Activated B cell treated with CpG ODN at 0.5 μM for 24 hours (primary cell): ENCODE results near the gene OBP2B. TPM values are rescaled to one million over a fixed set of nuclear protein-coding genes. Genes with fewer than 3 reads are reported as not detected.
"Not testable (repeated sequence)": the region's sequence is repeated elsewhere in the genome, so short reads cannot be mapped to it uniquely, and the experiment has no call there.

ENCODE experiments used
- ATAC-seq: fragments of 200-7000 bp; cut with Tn5 transposase; one replicate; pipeline ENCODE4 v1.10.0; 2021; ENCODE audit warnings: low read depth, mild to moderate bottlenecking, moderate library complexity
- CTCF ChIA-PET: fragments of 350-600 bp; sonication (Branson Sonifier 250); formaldehyde crosslinking; loops from one replicate; lab custom pipeline; 2021; ENCODE audit warnings: antibody characterized with exemption; lab: Charles Lee
- POLR2A ChIA-PET: fragments of 350-600 bp; sonication (Branson Sonifier 250); formaldehyde crosslinking; loops from one replicate; lab custom pipeline; 2021; ENCODE audit warnings: antibody characterized with exemption; lab: Charles Lee
- DNase-seq: peaks from one replicate; pipeline ENCODE4 v3.0.0; 2022
- H3K27ac Mint-ChIP-seq: one replicate; pipeline ENCODE4 v1.8.0; 2020; ENCODE audit warnings: mixed read lengths
- H3K27me3 Mint-ChIP-seq: one replicate; pipeline ENCODE4 v1.8.0; 2021; ENCODE audit warnings: mixed read lengths
- H3K36me3 Mint-ChIP-seq: one replicate; pipeline ENCODE4 v1.8.0; 2021; ENCODE audit warnings: low read depth, mixed read lengths
- H3K4me1 Mint-ChIP-seq: one replicate; pipeline ENCODE4 v1.8.0; 2021; ENCODE audit warnings: mixed read lengths
- H3K4me3 Mint-ChIP-seq: one replicate; pipeline ENCODE4 v1.8.0; 2020; ENCODE audit warnings: mild to moderate bottlenecking, mixed read lengths
- H3K9me3 Mint-ChIP-seq: one replicate; pipeline ENCODE4 v1.8.0; 2020; ENCODE audit warnings: mixed read lengths
- intact Hi-C: fragments of 100-400 bp; cut with micrococcal nuclease; formaldehyde crosslinking; loops from one replicate; pipeline ENCODE4 v1.15.1; 2024
- total RNA-seq: library from RNA; stranded (reverse); gene quantifications from 2 replicates; pipeline ENCODE4 v1.2.3, GENCODE V29; 2022
- TF ChIP-seq, protein P1 (sequence below): fragments of 200-600 bp; IDR thresholded peaks from one replicate; pipeline ENCODE4 v1.8.0; 2022; ENCODE audit warnings: antibody characterized with exemption, mild to moderate bottlenecking

Gene OBP2B
- total RNA-seq, 1 donor from 2014 or later, result not detected

DNA sequence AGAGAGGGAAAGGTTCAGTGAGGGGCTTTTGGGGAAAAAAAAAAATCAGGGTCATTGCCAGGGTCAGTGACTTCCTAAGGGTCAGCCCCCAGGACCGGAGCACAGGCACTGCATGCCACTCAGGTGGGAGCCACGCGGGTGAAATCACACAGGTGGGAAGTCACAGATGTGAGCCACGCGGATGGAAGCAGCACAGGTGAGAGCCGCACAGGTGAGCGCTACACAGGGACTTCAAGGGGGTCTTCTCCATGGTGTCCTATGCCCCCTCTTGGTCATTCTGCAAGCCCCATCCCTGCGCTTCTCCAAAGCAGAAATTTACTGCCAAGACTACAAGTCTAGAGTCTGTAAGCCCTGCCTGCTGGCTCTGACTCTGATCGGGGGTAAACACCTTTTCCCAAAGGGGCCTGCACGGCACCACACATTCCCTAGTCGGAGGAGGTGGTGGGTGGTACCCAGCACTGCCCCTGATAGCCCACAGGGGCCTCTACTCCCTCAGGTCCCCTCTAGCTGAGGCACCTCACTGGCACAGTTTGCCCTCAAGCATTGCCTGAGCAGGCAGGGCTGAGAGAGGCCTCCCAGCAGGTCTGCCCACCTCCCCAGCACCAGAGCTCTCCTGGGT, 18.3 kb upstream of the OBP2B start:
- ATAC-seq, result no peak
- ChIA-PET CTCF (no interaction called here), POLR2A (no interaction called here)
- no peaks in the 10 kb centered on the region for H3K9me3 Mint-ChIP-seq
- TF ChIP-seq, protein P1, sequence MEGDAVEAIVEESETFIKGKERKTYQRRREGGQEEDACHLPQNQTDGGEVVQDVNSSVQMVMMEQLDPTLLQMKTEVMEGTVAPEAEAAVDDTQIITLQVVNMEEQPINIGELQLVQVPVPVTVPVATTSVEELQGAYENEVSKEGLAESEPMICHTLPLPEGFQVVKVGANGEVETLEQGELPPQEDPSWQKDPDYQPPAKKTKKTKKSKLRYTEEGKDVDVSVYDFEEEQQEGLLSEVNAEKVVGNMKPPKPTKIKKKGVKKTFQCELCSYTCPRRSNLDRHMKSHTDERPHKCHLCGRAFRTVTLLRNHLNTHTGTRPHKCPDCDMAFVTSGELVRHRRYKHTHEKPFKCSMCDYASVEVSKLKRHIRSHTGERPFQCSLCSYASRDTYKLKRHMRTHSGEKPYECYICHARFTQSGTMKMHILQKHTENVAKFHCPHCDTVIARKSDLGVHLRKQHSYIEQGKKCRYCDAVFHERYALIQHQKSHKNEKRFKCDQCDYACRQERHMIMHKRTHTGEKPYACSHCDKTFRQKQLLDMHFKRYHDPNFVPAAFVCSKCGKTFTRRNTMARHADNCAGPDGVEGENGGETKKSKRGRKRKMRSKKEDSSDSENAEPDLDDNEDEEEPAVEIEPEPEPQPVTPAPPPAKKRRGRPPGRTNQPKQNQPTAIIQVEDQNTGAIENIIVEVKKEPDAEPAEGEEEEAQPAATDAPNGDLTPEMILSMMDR, result no peak
- intact Hi-C loops, result no loop called here
- no peak overlapping the region for H3K4me3 Mint-ChIP-seq
- no peaks in the 10 kb centered on the region for H3K4me1 Mint-ChIP-seq
- DNase-seq, result no peak
- peaks cover 10% of the 10 kb centered on the region for H3K27me3 Mint-ChIP-seq
- no peak overlapping the region for H3K27ac Mint-ChIP-seq
- H3K36me3 Mint-ChIP-seq, result no peaks in the 10 kb centered on the region

DNA sequence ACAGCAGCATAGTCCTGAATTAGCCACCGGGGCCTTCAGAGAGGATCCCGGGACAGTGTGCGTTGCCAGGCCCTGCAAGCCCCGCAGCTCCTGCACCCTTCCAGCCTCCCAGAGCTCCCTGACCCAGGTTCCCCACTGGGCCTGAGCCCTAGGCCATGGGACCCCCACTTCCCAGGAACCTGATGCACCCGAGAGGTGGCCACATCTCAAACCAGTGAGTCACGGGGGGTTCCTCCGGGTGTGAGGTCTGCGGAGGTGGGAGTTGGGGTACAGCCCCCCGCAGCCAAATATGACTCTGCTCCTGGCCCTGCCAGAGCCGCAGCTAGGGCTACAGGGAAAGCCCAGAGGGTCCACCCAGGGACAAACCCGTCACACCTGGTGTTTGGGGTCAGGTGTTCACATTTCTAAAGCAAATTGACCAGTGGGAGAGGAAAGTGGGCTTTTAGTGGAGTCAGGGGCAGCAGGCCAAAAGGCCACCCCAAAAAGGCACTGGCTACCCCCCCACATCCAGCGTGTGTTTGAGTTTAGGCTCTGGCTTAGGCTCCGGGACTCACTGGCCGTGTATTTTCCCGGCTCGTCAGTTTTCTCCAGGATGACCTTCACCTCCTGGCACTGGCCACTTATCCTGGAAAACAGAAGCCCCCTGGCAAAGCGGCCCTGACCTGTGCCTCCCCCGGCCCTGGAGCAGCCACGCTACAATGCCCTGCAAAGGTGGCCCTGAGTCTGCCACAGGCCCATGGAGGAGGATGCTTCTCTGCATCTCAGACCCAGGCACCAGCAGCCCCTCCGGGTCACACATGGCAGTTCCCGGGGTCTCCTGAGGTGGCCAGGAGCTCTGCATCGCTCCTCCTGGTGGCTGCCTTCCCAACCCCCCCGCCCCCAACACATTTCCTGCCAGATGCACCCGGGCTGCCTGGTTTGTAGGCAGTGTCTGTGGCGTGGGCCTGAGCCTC, 17.4 kb upstream of the OBP2B start:
- ChIA-PET POLR2A (no interaction called here), CTCF (no interaction called here)
- intact Hi-C loops, result no loop called here
- no peaks in the 10 kb centered on the region for H3K9me3 Mint-ChIP-seq
- H3K4me3 Mint-ChIP-seq, result no peak overlapping the region
- ATAC-seq (no peak), DNase-seq (no peak)
- TF ChIP-seq, protein P1, result no peak
- no peaks in the 10 kb centered on the region for H3K36me3 Mint-ChIP-seq
- no peaks in the 10 kb centered on the region for H3K4me1 Mint-ChIP-seq
- H3K27ac Mint-ChIP-seq, result no peak overlapping the region
- H3K27me3 Mint-ChIP-seq, result peaks cover 10% of the 10 kb centered on the region

DNA sequence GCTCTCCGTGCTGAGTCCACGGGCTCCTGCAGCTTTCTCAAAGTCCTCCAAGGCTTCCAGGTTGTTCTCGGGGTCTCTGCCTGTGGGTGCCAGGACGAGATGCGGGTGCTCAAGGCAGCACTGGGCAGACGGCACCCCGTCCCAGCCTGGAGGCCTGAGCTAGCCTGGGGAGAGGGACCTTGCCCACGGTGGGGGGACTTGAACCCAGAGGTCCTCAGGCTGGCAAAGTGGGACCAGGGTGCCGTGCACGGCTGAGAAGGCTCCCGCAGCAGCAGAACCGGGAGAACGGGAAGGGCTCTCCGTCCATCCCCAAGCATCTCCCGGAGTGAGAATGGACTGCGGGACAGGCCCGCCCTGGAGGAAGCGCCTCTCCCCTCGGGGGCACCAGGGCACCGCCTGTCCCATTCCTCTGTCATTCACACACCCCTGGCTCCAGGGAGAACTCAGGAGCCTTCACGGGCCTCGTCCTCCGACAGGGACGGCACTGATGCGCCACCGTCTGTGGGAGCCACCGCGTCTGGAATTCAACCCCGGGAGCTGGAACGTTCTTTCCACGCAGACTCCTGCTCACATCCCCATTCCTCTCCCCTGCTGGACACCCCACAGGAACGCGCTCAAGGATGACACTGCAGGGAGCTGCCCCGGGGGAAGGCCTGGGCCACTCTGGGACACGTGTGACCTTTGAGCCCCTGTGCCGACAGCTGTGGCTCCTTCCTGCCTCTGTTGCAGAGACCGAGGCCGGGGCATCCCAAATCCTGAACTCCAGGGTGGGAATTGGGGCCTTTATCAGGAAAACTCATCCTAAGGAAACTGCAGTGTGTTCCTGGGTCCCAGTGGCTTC, 16.3 kb upstream of the OBP2B start:
- H3K4me1 Mint-ChIP-seq, result no peaks in the 10 kb centered on the region
- DNase-seq, result no peak
- CTCF ChIA-PET, result no interaction called here

DNA sequence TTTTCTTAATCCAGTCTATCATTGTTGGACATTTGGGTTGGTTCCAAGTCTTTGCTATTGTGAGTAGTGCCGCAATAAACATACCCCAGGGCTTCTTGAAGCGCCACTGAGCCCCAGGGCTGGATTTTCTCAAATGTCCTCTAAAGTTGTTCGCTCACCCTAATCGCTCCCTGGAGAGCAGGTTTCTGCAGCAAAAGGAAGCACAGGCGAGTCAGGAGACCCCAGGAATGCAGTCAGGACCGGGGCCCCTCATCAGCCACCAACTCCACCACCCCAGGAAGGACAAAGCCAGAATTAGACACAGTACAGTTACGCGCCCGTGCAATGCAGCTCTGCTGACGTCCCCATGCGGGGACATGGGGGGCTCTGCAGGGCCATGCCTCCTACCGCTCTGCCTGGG, 15.7 kb upstream of the OBP2B start:
- TF ChIP-seq, protein P1, result no peak
- Mint-ChIP-seq H3K27ac (no peak overlapping the region), H3K9me3 (no peaks in the 10 kb centered on the region), H3K4me1 (no peaks in the 10 kb centered on the region), H3K36me3 (no peaks in the 10 kb centered on the region), H3K4me3 (no peak overlapping the region), H3K27me3 (peaks cover 12% of the 10 kb centered on the region)
- ChIA-PET POLR2A (no interaction called here), CTCF (no interaction called here)
- no peak for DNase-seq
- no peak for ATAC-seq
- intact Hi-C loops, result no loop called here

More for the DNA sequence above, 16.3 kb upstream of the OBP2B start:
- TF ChIP-seq, protein P1, result no peak
- H3K9me3 Mint-ChIP-seq, result no peaks in the 10 kb centered on the region
- ATAC-seq, result no peak
- no peak overlapping the region for H3K4me3 Mint-ChIP-seq
- H3K36me3 Mint-ChIP-seq, result no peaks in the 10 kb centered on the region
- POLR2A ChIA-PET, result no interaction called here
- peaks cover 12% of the 10 kb centered on the region for H3K27me3 Mint-ChIP-seq
- H3K27ac Mint-ChIP-seq, result no peak overlapping the region
- intact Hi-C loops, result no loop called here

DNA sequence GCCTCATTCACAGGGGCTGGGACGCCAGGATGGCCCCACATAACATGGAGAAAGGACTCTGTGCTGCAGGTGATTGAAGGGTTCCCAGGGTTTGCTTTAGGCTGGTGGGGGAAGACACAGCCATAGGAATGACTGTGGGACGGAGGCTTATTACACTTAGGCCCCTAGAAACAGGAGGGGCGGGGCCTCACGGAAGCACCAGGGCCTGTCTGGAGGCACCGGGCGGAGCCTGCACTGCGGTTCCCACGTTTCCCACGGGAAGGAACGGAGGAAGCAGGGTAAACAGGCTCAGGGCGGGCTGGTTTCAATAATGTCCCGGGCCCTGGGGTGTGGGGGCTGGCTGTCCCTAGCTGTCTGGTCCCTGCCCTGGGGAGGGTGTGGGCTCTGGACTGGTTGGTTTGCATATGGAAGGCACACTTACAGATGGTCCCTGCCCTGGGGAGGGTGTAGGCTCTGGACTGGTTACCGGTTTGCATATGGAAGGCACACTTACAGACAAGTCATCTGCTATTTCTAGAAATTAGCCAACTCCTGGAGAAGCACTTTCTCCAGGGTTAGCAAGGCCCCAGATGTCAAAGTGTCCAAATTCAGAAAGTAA, 14.2 kb upstream of the OBP2B start:
- H3K4me1 Mint-ChIP-seq, ATAC-seq, H3K27ac Mint-ChIP-seq, POLR2A ChIA-PET, H3K9me3 Mint-ChIP-seq, H3K36me3 Mint-ChIP-seq, intact Hi-C loops, CTCF ChIA-PET, H3K4me3 Mint-ChIP-seq, DNase-seq: not testable (repeated sequence)
- H3K27me3 Mint-ChIP-seq, result peaks cover 19% of the 10 kb centered on the region

DNA sequence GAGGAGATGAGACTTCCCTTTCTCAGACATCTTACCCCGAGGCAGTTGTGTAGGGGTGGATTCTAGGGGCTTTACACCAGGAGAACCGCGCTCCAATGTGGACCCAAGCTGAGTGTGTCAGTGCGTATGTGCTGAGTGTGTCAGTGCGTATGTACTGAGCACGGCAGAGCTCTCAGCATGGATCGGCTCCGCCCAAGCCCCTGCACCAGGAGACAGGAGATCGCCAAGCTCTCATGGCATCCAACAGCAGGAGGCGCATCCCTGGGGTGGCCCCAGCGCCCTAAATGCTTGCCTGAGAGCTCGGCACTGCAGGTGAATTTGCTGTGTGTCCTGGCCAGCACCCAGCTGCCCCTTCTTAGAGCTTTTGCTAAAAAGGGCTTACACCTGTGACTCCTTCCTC, 12.9 kb upstream of the OBP2B start:
- H3K27ac Mint-ChIP-seq, H3K4me3 Mint-ChIP-seq, H3K9me3 Mint-ChIP-seq, ATAC-seq, DNase-seq, H3K36me3 Mint-ChIP-seq, CTCF ChIA-PET, POLR2A ChIA-PET, H3K4me1 Mint-ChIP-seq, intact Hi-C loops: not testable (repeated sequence)
- H3K27me3 Mint-ChIP-seq, result peaks cover 27% of the 10 kb centered on the region
